ENCODE measurements around the gene OTUD5. TPM values are rescaled to one million over a fixed set of nuclear protein-coding genes. Genes with fewer than 3 reads are reported as not detected.

Gene OTUD5
- total RNA-seq, 4 donors from 2014 or later, result 39.4 to 96.9 (median 40.6) TPM

DNA sequence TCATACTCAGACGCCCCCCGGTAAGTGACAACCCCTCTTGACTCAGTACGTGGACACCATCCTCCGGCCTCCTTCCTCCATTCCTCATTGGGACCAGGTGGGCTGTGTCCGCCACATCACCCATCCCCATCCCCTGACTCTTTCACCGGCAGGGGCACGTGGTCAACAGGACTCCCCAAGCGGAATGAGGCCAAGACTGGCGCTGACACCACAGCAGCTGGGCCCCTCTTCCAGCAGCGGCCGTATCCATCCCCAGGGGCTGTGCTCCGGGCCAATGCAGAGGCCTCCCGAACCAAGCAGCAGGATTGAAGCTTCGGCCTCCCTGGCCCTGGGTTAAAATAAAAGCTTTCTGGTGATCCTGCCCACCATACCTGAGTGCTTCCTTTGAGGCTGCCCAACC lies 54.6 kb downstream of the OTUD5 start:
- DNase-seq, result no peak
- no peak overlapping the region for H3K27ac ChIP-seq
- WGBS, 2 donors (ENCODE audit: low coverage in 1 of 2), result 88% methylated on average over 14 of the region's 14 CpGs; no CpG with 5 or more reads in 1 of the 2 donors
- H3K4me1 ChIP-seq, result peaks cover 0 to 12% (median 0%) of the 10 kb centered on the region in 4 donors
- intact Hi-C loops (cut with DNase I; ENCODE audit: low total_unique reads) (no loop called here), in situ Hi-C loops (cut with MboI; ENCODE audit: low pct_ligation_motif_present in 1 of 4, low pct_unique_long_range_greater_than_20kb in 1 of 4, low sequenced_read_pairs in 3 of 4) (loop anchor here in 1 of 4 donors (25.0 kb wide), 1 partner anchor 265 kb away; no protein-coding TSS in a partner anchor)
- H3K36me3 ChIP-seq, result peaks cover 0 to 5% (median 0%) of the 10 kb centered on the region in 4 donors
- TF ChIP-seq EP300 (IDR thresholded peaks at IDR 0.05; ENCODE audit: low read depth), result no peak
- no peaks in the 10 kb centered on the region for H3K9me3 ChIP-seq
- no peak overlapping the region for H3K4me3 ChIP-seq
- H3K27me3 ChIP-seq, result no peaks in the 10 kb centered on the region

DNA sequence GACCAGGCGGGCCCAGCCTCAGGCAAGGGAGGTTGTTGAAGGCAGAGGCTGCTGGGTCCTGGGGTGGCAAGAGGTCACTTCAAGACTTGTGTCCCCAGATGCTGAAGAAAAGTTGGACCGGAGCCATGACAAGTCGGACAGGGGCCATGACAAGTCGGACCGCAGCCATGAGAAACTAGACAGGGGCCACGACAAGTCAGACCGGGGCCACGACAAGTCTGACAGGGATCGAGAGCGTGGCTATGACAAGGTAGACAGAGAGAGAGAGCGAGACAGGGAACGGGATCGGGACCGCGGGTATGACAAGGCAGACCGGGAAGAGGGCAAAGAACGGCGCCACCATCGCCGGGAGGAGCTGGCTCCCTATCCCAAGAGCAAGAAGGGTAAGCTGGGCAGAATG lies 55.3 kb downstream of the OTUD5 start:
- Histone ChIP-seq H3K36me3 (peaks cover 0 to 5% (median 0%) of the 10 kb centered on the region in 4 donors), H3K27me3 (no peaks in the 10 kb centered on the region), H3K9me3 (no peaks in the 10 kb centered on the region), H3K27ac (no peak overlapping the region), H3K4me3 (no peak overlapping the region), H3K4me1 (peaks cover 0 to 12% (median 0%) of the 10 kb centered on the region in 4 donors)
- TF ChIP-seq POLR2AphosphoS5 (IDR thresholded peaks at IDR 0.05) (no peak), POLR2A (IDR thresholded peaks at IDR 0.05) (no peak), EP300 (IDR thresholded peaks at IDR 0.05; ENCODE audit: low read depth) (no peak)
- TF ChIP-seq, protein P1, sequence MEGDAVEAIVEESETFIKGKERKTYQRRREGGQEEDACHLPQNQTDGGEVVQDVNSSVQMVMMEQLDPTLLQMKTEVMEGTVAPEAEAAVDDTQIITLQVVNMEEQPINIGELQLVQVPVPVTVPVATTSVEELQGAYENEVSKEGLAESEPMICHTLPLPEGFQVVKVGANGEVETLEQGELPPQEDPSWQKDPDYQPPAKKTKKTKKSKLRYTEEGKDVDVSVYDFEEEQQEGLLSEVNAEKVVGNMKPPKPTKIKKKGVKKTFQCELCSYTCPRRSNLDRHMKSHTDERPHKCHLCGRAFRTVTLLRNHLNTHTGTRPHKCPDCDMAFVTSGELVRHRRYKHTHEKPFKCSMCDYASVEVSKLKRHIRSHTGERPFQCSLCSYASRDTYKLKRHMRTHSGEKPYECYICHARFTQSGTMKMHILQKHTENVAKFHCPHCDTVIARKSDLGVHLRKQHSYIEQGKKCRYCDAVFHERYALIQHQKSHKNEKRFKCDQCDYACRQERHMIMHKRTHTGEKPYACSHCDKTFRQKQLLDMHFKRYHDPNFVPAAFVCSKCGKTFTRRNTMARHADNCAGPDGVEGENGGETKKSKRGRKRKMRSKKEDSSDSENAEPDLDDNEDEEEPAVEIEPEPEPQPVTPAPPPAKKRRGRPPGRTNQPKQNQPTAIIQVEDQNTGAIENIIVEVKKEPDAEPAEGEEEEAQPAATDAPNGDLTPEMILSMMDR (IDR thresholded peaks at IDR 0.05), result no peak
- 94% methylated on average over 20 of the region's 20 CpGs; no CpG with 5 or more reads in 1 of the 2 donors for WGBS, 2 donors (ENCODE audit: low coverage in 1 of 2)
- in situ Hi-C loops (cut with MboI; ENCODE audit: low pct_ligation_motif_present in 1 of 4, low pct_unique_long_range_greater_than_20kb in 1 of 4, low sequenced_read_pairs in 3 of 4) (loop anchor here in 1 of 4 donors (25.0 kb wide), 1 partner anchor 265 kb away; no protein-coding TSS in a partner anchor), intact Hi-C loops (cut with DNase I; ENCODE audit: low total_unique reads) (no loop called here)
- no peak for DNase-seq

DNA sequence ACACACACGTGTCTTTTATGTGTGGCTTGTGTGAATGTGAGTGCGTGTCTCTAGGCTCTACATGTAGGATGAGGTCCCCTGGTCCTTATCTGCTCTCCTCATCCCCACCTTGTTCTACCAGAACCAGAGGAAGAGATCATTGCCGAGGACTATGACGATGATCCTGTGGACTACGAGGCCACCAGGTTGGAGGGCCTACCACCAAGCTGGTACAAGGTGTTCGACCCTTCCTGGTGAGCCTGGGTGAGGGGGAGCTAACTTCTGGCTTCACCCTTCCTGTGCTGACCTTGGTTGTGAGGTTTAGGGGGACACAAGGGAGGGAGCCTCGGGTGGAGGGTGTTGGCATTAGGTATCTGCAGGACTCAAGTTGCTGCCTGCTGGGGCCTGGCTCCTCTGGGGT lies 56.3 kb downstream of the OTUD5 start:
- Histone ChIP-seq H3K4me3 (no peak overlapping the region), H3K4me1 (peaks cover 0 to 20% (median 3%) of the 10 kb centered on the region in 4 donors), H3K27me3 (no peaks in the 10 kb centered on the region), H3K9me3 (no peaks in the 10 kb centered on the region), H3K36me3 (peaks cover 0 to 5% (median 0%) of the 10 kb centered on the region in 4 donors), H3K27ac (no peak overlapping the region)
- intact Hi-C loops (cut with DNase I; ENCODE audit: low total_unique reads), result no loop called here
- WGBS, 2 donors (ENCODE audit: low coverage in 1 of 2), result 83% methylated on average over 7 of the region's 7 CpGs; no CpG with 5 or more reads in 1 of the 2 donors
- in situ Hi-C loops (cut with MboI; ENCODE audit: low pct_ligation_motif_present in 1 of 4, low pct_unique_long_range_greater_than_20kb in 1 of 4, low sequenced_read_pairs in 3 of 4), result loop anchor here in 1 of 4 donors (25.0 kb wide), 1 partner anchor 264 kb away; no protein-coding TSS in a partner anchor
- TF ChIP-seq POLR2A (IDR thresholded peaks at IDR 0.05) (no peak), EP300 (IDR thresholded peaks at IDR 0.05; ENCODE audit: low read depth) (no peak), POLR2AphosphoS5 (IDR thresholded peaks at IDR 0.05) (no peak)
- TF ChIP-seq, protein P1 (IDR thresholded peaks at IDR 0.05), result no peak
- no peak for DNase-seq

DNA sequence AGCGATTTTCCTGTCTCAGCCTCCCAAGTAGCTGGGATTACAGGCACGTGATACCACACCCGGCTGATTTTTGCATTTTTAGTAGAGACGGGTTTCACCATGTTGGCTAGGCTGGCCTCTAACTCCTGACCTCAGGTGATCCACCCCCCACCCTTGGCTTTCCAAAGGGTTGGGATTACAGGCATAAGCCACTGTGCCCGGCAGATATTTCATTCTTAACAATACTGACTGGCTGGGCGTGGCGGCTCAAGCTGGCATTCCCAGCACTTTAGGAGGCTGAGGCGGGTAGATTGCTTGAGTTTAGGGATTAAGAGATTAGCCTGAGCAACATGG lies 58.4 kb downstream of the OTUD5 start:
- 60 to 78% methylated on average over 1 to 8 of the region's 8 CpGs for WGBS, 2 donors (ENCODE audit: low coverage in 1 of 2)
- DNase-seq, result no peak
- H3K4me3 ChIP-seq, result no peak overlapping the region
- H3K36me3 ChIP-seq, result peaks cover 0 to 5% (median 0%) of the 10 kb centered on the region in 4 donors
- peak overlapping the region in 3 of 4 donors; percentile 99 for H3K27ac ChIP-seq
- H3K4me1 ChIP-seq, result peaks cover 0 to 21% (median 3%) of the 10 kb centered on the region in 4 donors
- no peaks in the 10 kb centered on the region for H3K9me3 ChIP-seq
- in situ Hi-C loops (cut with MboI; ENCODE audit: low pct_ligation_motif_present in 1 of 4, low pct_unique_long_range_greater_than_20kb in 1 of 4, low sequenced_read_pairs in 3 of 4) (no loop called here), intact Hi-C loops (cut with DNase I; ENCODE audit: low total_unique reads) (no loop called here)
- TF ChIP-seq EP300 (IDR thresholded peaks at IDR 0.05; ENCODE audit: low read depth), result no peak
- no peak for TF ChIP-seq POLR2A (IDR thresholded peaks at IDR 0.05)
- TF ChIP-seq POLR2AphosphoS5 (IDR thresholded peaks at IDR 0.05), result no peak
- TF ChIP-seq, protein P1 (IDR thresholded peaks at IDR 0.05), result no peak
- H3K27me3 ChIP-seq, result no peaks in the 10 kb centered on the region
